IPS-18c (cell line): ENCODE measurements around the gene LNX1.

Experiments used
- H3K4me3 ChIP-seq: 2 replicates; pipeline ENCODE4 v1.7.0; 2013; ENCODE audit warnings: low read depth, mild to moderate bottlenecking, low read length, moderate library complexity; ENCODE audit not compliant: insufficient read depth
- H3K9me3 ChIP-seq: one replicate; pipeline ENCODE4 v1.6.1; 2013; ENCODE audit warnings: mild to moderate bottlenecking, low read length, moderate library complexity; ENCODE audit not compliant: control insufficient read depth, insufficient read depth

The LNX1 gene

DNA sequence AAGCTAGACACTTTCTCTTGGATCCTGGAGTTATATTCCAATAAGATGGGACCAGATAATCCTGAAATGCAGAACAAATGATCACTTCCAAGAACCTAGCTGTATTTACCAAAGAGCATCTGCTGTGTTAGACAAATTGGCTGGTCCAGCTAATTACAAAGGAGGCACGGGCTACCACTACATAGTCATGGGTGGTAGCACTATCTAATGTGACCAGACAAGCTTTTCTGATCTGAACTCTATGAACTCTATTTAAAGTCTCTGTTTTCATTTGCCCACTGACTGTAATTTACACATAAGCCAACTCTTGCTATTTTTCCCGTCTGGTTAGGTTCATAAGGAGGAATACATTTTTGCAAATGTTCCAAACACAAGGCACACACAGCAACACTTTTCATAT lies 34.6 kb downstream of the LNX1 start:
- no peaks in the 10 kb centered on the region for H3K9me3 ChIP-seq

GRCh38 chr4:53553486-53554210 lies 37.6 kb downstream of the LNX1 start:
- H3K4me3 ChIP-seq: no peak overlapping the region
- no peaks in the 10 kb centered on the region for H3K9me3 ChIP-seq

More for the DNA sequence above, 34.6 kb downstream of the LNX1 start:
- no peak overlapping the region for H3K4me3 ChIP-seq

GRCh38 chr4:53552711-53553110 lies 38.6 kb downstream of the LNX1 start:
- Histone ChIP-seq H3K4me3 (no peak overlapping the region), H3K9me3 (no peaks in the 10 kb centered on the region)

GRCh38 chr4:53551958-53552357 lies 39.3 kb downstream of the LNX1 start:
- H3K4me3 ChIP-seq: no peak overlapping the region
- H3K9me3 ChIP-seq: no peaks in the 10 kb centered on the region

GRCh38 chr4:53551281-53551864 lies 39.9 kb downstream of the LNX1 start:
- Histone ChIP-seq H3K4me3 (no peak overlapping the region), H3K9me3 (no peaks in the 10 kb centered on the region)

DNA sequence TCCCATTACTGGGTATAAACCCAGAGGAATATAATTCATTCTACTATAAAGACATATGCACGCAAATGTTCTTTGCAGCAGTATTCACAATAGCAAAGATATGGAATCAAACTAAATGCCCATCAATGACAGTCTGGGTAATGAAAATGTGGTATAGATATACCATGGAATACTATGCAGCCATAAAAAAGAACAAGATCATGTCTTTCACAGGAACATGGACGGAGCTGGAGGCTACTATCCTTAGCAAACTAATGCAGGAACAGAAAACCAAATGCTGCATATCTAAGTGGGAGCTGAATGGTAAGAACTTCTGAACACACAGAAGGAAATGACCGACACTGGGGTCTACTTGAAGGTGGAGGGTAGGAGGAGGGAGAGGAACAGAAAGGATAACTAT lies 42.6 kb downstream of the LNX1 start:
- no peaks in the 10 kb centered on the region for H3K9me3 ChIP-seq
- no peak overlapping the region for H3K4me3 ChIP-seq

GRCh38 chr4:53547983-53548382 lies 43.3 kb downstream of the LNX1 start:
- Histone ChIP-seq H3K9me3 (no peaks in the 10 kb centered on the region), H3K4me3 (no peak overlapping the region)

GRCh38 chr4:53545942-53546581 lies 45.2 kb downstream of the LNX1 start:
- no peaks in the 10 kb centered on the region for H3K9me3 ChIP-seq
- no peak overlapping the region for H3K4me3 ChIP-seq

- no peaks in the 10 kb centered on the region for H3K9me3 ChIP-seq
- H3K4me3 ChIP-seq: no peak overlapping the region
Measured at GRCh38 chr4:53545273-53545672, 46.0 kb downstream of the LNX1 start.

- Histone ChIP-seq H3K4me3 (no peak overlapping the region), H3K9me3 (no peaks in the 10 kb centered on the region)
Measured at GRCh38 chr4:53543561-53543960, 47.7 kb downstream of the LNX1 start.

- H3K4me3 ChIP-seq: no peak overlapping the region
Measured at GRCh38 chr4:53541577-53542206, 49.6 kb downstream of the LNX1 start.

GRCh38 chr4:53538756-53539155 lies 52.5 kb downstream of the LNX1 start:
- no peaks in the 10 kb centered on the region for H3K9me3 ChIP-seq
- no peak overlapping the region for H3K4me3 ChIP-seq

More at GRCh38 chr4:53541577-53542206, 49.6 kb downstream of the LNX1 start:
- H3K9me3 ChIP-seq: no peaks in the 10 kb centered on the region

DNA sequence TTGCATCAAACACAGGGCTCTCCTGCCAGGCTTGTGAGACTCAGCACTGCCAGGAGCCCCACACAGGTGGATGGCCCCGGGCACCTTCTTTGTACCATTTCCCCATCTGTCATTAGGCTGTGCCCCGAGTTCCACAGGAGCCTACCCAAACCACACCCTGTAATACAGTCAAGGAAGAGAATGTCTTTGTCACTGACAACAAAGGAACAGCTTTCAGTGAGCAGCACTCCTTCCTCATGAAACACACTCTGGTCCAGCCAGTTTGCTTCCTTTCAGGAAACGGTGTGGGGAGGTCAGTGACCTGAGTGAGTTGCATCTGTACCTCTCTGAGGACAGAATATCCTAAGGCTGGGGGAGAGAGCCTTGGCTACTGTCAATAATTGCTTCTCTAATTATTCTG lies 53.7 kb downstream of the LNX1 start:
- H3K9me3 ChIP-seq: no peaks in the 10 kb centered on the region
- no peak overlapping the region for H3K4me3 ChIP-seq

GRCh38 chr4:53536328-53536727 lies 55.0 kb downstream of the LNX1 start:
- Histone ChIP-seq H3K4me3 (no peak overlapping the region), H3K9me3 (no peaks in the 10 kb centered on the region)

DNA sequence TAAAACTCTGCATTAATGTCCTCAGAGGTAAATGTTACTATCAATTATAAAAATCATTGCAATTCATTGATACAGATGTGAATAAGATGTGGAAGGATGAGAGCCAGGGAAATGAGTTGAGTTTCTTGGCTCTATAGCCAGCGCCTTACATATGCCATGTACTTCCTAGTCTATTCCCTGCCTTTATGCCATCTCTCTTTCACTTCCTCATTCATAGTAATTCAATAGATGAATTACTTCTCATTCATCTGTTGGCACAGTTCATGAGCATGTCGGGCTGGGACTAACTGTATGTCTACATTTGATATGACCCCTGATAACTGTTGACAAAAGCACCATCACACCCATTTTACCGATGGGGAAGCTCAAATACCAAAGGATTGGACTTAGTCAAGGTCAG lies 55.7 kb downstream of the LNX1 start:
- Histone ChIP-seq H3K4me3 (no peak overlapping the region), H3K9me3 (no peaks in the 10 kb centered on the region)

DNA sequence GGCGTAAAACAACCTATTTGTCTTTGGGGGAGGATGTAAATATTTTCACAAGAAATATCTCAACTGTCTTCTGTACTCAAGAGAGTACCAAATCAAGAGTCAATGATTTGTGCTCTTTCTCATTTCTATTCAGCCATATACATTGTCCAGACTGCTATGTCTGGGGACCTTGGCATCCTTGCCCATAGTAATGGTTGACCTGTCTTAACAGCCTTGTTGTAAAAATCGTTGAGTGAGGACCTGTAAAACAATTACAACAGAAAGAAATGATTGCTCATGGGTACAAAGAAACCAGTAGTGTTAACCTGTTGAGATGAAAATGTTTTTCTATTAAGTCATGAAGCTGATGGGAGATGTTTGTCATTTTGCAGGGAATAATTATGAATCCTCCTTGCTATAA lies 56.6 kb downstream of the LNX1 start:
- no peaks in the 10 kb centered on the region for H3K9me3 ChIP-seq
- H3K4me3 ChIP-seq: no peak overlapping the region

DNA sequence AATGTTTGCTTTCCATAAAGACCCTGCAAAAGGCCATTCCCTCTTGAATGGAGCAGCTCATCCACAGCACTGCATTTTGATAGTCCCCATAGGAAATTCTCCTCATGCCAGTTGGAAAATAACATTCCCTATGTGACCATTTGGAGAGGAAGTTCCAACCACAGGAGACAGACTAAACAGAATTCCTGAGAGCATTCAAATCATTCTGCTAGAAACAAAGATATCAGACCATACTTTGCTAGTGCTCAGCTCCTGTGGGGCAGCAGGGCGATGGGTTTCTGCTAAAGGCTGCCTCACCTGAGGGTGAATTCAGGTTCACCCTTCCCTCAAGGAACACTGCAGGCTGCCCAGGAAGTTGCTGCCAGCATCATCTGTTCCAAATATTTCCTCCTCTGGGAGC lies 58.8 kb downstream of the LNX1 start:
- no peaks in the 10 kb centered on the region for H3K9me3 ChIP-seq
- H3K4me3 ChIP-seq: no peak overlapping the region
